ENCODE data around the gene JDP2. TPM values are rescaled to one million over a fixed set of nuclear protein-coding genes. Genes with fewer than 3 reads are reported as not detected.

JDP2 gene
- total RNA-seq, 1 donor from 2014 or later: 44.4 TPM

- H3K27ac Mint-ChIP-seq: peak overlapping the region; percentile 35
- DNase-seq (ENCODE audit: low spot score in 2 of 2, unreplicated experiment in 2 of 2): no peak
Observed at GRCh38 chr14:75442642-75443041, 14.8 kb downstream of the JDP2 start.

DNA sequence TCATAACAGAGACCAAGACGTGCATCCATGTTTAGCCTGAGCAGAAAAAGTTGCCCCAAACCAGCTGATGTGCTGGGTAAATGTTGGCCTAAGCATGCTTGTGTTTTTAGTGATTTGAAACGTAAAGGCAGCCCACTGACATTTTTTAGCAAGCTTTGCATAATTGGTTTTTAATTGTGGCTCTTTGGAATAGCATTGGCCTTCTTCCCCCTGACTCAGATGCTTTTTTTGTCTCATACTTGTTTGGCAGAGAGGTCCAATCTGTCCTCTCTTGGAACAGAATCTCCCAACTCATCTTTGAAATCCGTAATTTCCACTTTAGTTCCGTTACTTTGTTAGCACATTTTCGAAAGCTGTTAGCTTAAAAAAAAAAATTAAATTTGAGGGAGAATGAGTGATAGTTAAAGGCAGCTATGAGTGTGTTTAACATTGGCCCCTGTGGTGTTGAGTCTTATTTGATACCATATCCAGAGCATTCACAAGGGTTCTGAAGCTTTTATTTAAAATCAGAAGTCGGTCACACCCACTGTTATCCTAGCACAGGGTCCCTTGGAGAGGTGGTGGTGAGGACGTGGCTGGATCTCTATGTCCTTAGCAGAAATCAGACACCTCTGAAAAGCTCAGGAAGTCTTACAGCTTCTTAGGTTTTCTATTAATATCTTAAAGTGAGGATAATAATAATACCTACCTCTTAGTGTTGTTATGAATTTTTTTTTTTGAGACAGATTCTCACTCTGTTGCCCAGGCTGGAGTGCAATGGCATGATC is 15.6 kb downstream of the JDP2 start:
- H3K4me3 Mint-ChIP-seq: no peak overlapping the region
- H3K27me3 Mint-ChIP-seq (ENCODE audit: low read depth): no peaks in the 10 kb centered on the region

More at GRCh38 chr14:75442642-75443041, 14.8 kb downstream of the JDP2 start:
- Mint-ChIP-seq H3K36me3 (peaks cover 36% of the 10 kb centered on the region), H3K9me3 (no peaks in the 10 kb centered on the region), H3K27me3 (ENCODE audit: low read depth) (no peaks in the 10 kb centered on the region), H3K4me3 (no peak overlapping the region), H3K4me1 (peaks cover 16% of the 10 kb centered on the region)
- TF ChIP-seq, protein P1, sequence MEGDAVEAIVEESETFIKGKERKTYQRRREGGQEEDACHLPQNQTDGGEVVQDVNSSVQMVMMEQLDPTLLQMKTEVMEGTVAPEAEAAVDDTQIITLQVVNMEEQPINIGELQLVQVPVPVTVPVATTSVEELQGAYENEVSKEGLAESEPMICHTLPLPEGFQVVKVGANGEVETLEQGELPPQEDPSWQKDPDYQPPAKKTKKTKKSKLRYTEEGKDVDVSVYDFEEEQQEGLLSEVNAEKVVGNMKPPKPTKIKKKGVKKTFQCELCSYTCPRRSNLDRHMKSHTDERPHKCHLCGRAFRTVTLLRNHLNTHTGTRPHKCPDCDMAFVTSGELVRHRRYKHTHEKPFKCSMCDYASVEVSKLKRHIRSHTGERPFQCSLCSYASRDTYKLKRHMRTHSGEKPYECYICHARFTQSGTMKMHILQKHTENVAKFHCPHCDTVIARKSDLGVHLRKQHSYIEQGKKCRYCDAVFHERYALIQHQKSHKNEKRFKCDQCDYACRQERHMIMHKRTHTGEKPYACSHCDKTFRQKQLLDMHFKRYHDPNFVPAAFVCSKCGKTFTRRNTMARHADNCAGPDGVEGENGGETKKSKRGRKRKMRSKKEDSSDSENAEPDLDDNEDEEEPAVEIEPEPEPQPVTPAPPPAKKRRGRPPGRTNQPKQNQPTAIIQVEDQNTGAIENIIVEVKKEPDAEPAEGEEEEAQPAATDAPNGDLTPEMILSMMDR (IDR thresholded peaks at IDR 0.05; ENCODE audit: unreplicated experiment): no peak

DNA sequence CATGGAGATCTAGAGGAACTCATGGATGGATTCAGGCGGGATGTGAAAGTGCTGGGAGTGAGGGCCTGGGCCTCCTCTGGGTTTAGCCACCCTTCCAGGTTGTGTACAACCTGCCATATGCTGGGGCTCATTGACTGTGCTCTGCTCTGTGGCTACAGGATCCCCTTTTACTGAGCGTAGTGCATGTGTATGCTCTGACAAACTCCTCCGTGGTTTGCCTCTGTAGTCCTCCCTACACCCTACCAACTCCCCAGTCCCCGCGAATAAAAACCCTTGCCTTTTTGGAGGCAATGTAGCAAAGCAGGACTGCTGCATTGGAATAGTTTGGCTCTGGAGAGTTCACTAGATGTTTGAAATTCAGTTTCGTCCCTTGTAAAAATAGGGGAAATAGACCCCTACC is 17.4 kb downstream of the JDP2 start:
- peaks cover 27% of the 10 kb centered on the region for H3K4me1 Mint-ChIP-seq
- H3K36me3 Mint-ChIP-seq: peaks cover 23% of the 10 kb centered on the region

More for the DNA sequence above, 15.6 kb downstream of the JDP2 start:
- Mint-ChIP-seq H3K27ac (no peak overlapping the region), H3K9me3 (no peaks in the 10 kb centered on the region), H3K4me1 (peaks cover 12% of the 10 kb centered on the region), H3K36me3 (peaks cover 34% of the 10 kb centered on the region)
- DNase-seq (ENCODE audit: low spot score in 2 of 2, unreplicated experiment in 2 of 2): no peak
- TF ChIP-seq, protein P1 (IDR thresholded peaks at IDR 0.05; ENCODE audit: unreplicated experiment): no peak

DNA sequence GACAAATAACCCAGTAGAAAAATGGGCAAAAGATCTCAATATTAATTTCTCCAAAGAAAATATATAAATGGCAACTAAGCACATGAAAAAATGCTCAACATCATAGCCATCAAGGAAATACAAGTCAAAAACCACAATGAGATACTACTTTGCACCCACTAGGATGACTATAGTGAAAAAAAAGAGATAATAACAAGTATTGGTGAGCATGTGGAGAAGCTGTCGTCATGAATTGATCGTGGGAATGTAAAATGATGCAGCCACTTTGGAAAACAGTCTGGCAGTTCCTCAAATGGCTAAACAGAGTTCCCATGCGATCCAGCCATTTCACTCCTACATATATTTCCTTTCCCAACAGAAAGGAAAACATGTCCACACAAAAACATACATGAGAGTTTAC is 18.1 kb downstream of the JDP2 start:
- TF ChIP-seq, protein P1 (IDR thresholded peaks at IDR 0.05; ENCODE audit: unreplicated experiment): no peak
- H3K36me3 Mint-ChIP-seq: peaks cover 28% of the 10 kb centered on the region
- no peak overlapping the region for H3K4me3 Mint-ChIP-seq
- peaks cover 29% of the 10 kb centered on the region for H3K4me1 Mint-ChIP-seq
- H3K27me3 Mint-ChIP-seq (ENCODE audit: low read depth): no peaks in the 10 kb centered on the region
- no peak overlapping the region for H3K27ac Mint-ChIP-seq
- no peak for DNase-seq (ENCODE audit: low spot score in 2 of 2, unreplicated experiment in 2 of 2)
- no peaks in the 10 kb centered on the region for H3K9me3 Mint-ChIP-seq

More for the DNA sequence above, 17.4 kb downstream of the JDP2 start:
- H3K27me3 Mint-ChIP-seq (ENCODE audit: low read depth): no peaks in the 10 kb centered on the region
- no peak for DNase-seq (ENCODE audit: low spot score in 2 of 2, unreplicated experiment in 2 of 2)
- no peaks in the 10 kb centered on the region for H3K9me3 Mint-ChIP-seq
- TF ChIP-seq, protein P1 (IDR thresholded peaks at IDR 0.05; ENCODE audit: unreplicated experiment): no peak
- H3K27ac Mint-ChIP-seq: peak overlapping the region; percentile 26
- no peak overlapping the region for H3K4me3 Mint-ChIP-seq

DNA sequence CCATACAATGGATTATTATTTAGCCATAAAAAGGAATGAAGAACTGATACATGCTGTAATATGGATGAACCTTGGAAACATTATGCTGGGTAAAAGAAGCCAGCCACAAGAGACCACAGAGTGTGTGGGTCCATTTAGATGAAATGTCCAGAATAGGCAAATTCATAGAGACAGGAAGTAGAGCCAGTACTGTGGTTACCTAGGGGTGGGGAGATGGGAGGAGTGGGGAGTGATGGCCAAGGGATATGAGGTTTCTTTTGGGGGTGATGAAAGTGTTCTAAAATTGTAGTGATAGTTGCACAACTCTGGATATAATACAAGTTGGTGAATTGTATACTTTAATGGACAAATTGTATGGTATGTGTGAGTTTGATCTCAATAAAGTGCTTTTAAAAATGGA is 18.6 kb downstream of the JDP2 start:
- Mint-ChIP-seq H3K4me1 (peaks cover 33% of the 10 kb centered on the region), H3K27me3 (ENCODE audit: low read depth) (no peaks in the 10 kb centered on the region), H3K9me3 (no peaks in the 10 kb centered on the region), H3K4me3 (no peak overlapping the region), H3K36me3 (peaks cover 31% of the 10 kb centered on the region), H3K27ac (peak overlapping the region; percentile 1)
- no peak for DNase-seq (ENCODE audit: low spot score in 2 of 2, unreplicated experiment in 2 of 2)
- TF ChIP-seq, protein P1 (IDR thresholded peaks at IDR 0.05; ENCODE audit: unreplicated experiment): no peak

Measured in mesothelial cell of epicardium (in vitro differentiated cells).